Keratinocyte (primary cell): ENCODE data around the gene KLHL2. TPM values are rescaled to one million over a fixed set of nuclear protein-coding genes. Genes with fewer than 3 reads are reported as not detected.

ENCODE experiments used
- DNase-seq: peaks from one replicate; pipeline ENCODE4 v3.0.0-alpha.2; 2011; ENCODE audit warnings: low read depth, missing footprints, low spot score
- FAIRE-seq: peaks from 2 replicates; lab custom pipeline; 2011; peaks lifted over from hg19 to GRCh38; lab: Jason Lieb, UNC
- H2AFZ ChIP-seq: 2 replicates; pipeline ENCODE4 v1.6.0; 2012; ENCODE audit warnings: low read length, control low read depth, inconsistent platforms; ENCODE audit not compliant: control insufficient read depth
- H3K27ac ChIP-seq: 2 replicates; pipeline ENCODE4 v1.5.1; 2011; ENCODE audit warnings: low read length; ENCODE audit not compliant: control insufficient read depth, insufficient read depth
- H3K27me3 ChIP-seq: 3 replicates; pipeline ENCODE4 v1.6.0; 2011; ENCODE audit warnings: low read length; ENCODE audit not compliant: control insufficient read depth, insufficient read depth; ENCODE audit errors: extremely low read depth
- H3K36me3 ChIP-seq, 2 experiments: 2 replicates in 1 of 2; 3 replicates in 1 of 2; pipeline ENCODE4 v1.5.1; 2011; ENCODE audit warnings: low read length in 2 of 2, mild to moderate bottlenecking in 1 of 2; ENCODE audit not compliant: control insufficient read depth in 2 of 2, insufficient read depth in 2 of 2; ENCODE audit errors: extremely low read depth in 1 of 2
- H3K4me1 ChIP-seq: 3 replicates; pipeline ENCODE4 v1.5.1; 2011; ENCODE audit warnings: low read length; ENCODE audit not compliant: control insufficient read depth, insufficient read depth; ENCODE audit errors: extremely low read depth
- H3K4me2 ChIP-seq: 3 replicates; pipeline ENCODE4 v1.6.0; 2011; ENCODE audit warnings: low read depth, low read length; ENCODE audit not compliant: control insufficient read depth, insufficient read depth; ENCODE audit errors: extremely low read depth
- H3K4me3 ChIP-seq, 3 experiments: fragments of 200-600 bp in 1 of 3; sonication (generic) in 1 of 3; 2 replicates in 2 of 3; 3 replicates in 1 of 3; pipeline ENCODE4 v1.5.1; 2011 to 2016; ENCODE audit warnings: low read length in 3 of 3, mild to moderate bottlenecking in 3 of 3, control low read depth in 2 of 3, inconsistent platforms in 1 of 3, low read depth in 1 of 3, mixed read lengths in 1 of 3, mixed run types in 1 of 3, moderate library complexity in 1 of 3; ENCODE audit not compliant: control insufficient read depth in 2 of 3, insufficient read depth in 2 of 3; ENCODE audit errors: extremely low read depth in 1 of 3
- H3K79me2 ChIP-seq: 2 replicates; pipeline ENCODE4 v1.6.0; 2012; ENCODE audit warnings: low read length; ENCODE audit not compliant: control insufficient read depth, insufficient read depth
- H3K9ac ChIP-seq: 3 replicates; pipeline ENCODE4 v1.6.0; 2011; ENCODE audit warnings: low read length; ENCODE audit not compliant: control insufficient read depth, insufficient read depth; ENCODE audit errors: extremely low read depth
- H3K9me1 ChIP-seq: 3 replicates; pipeline ENCODE4 v1.6.0; 2011; ENCODE audit warnings: low read length; ENCODE audit not compliant: control insufficient read depth, insufficient read depth; ENCODE audit errors: extremely low read depth
- H3K9me3 ChIP-seq: 2 replicates; pipeline ENCODE4 v1.5.1; 2012; ENCODE audit warnings: low read depth, low read length; ENCODE audit not compliant: control insufficient read depth
- H4K20me1 ChIP-seq: 3 replicates; pipeline ENCODE4 v1.6.0; 2011; ENCODE audit warnings: low read length; ENCODE audit not compliant: control insufficient read depth, insufficient read depth; ENCODE audit errors: extremely low read depth
- CTCF ChIP-seq, 3 experiments: IDR thresholded peaks in 1 of 3; conservative IDR thresholded peaks in 1 of 3; optimal IDR thresholded peaks in 1 of 3; 2 replicates in 2 of 3; 3 replicates in 1 of 3; pipeline versions ENCODE3 to v1.5.1; 2011; ENCODE audit warnings: low read length in 3 of 3, mild to moderate bottlenecking in 3 of 3, moderate library complexity in 2 of 3, control low read depth in 1 of 3, inconsistent platforms in 1 of 3; ENCODE audit not compliant: insufficient read depth in 2 of 3; ENCODE audit errors: extremely low read depth in 1 of 3
- EZH2 ChIP-seq: IDR thresholded peaks from one replicate; pipeline ENCODE4 v1.6.1; 2012; ENCODE audit warnings: inconsistent platforms, mild to moderate bottlenecking, low read length, moderate library complexity
- dilution Hi-C: fragments of 300-500 bp; cut with MboI; formaldehyde crosslinking; loops from one replicate; pipeline ENCODE4 v1.7.0; 2020; ENCODE audit warnings: low sequenced_read_pairs; ENCODE audit not compliant: extremely low pct_ligation_motif_present
- polyA plus RNA-seq, 5 experiments: library from polyadenylated mRNA; depleted of rRNA in 3 of 5; stranded (reverse) in 3 of 5; stranded (forward) in 1 of 5; unstranded in 1 of 5; fragments of >200 nt; gene quantifications; 1 replicate in 1 of 5; 2 replicates in 3 of 5; 3 replicates in 1 of 5; pipeline versions ENCODE4 v1.2.1 to v1.2.3, GENCODE V29; 2011 to 2012; ENCODE audit warnings: missing spikeins in 2 of 5, low read depth in 1 of 5, low replicate concordance in 1 of 5

Gene KLHL2
- polyA plus RNA-seq, 1 donor (not counting 4 experiments of a cell fraction or from before 2014, with no cell fraction given) = 18.5 TPM

DNA sequence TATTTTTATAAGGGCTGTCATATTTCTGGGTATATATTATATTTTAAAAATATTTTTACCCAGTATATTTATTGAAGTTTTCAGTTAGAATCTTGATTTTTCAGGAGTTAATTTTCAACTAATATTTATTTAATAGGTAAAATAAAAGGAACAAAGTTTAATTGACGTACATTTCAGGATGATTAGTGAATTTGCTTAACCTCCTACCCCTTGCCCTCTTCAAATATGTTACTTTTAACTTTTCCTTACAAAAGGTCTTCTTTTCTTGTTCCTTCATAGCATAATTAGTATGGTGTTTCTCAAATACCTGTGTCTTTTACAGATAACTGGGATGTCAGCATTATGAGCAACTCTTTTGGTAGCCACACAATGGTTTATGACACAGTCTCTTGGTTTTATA, 95.3 kb downstream of the KLHL2 start:
- DNase-seq = no peak
- Histone ChIP-seq H3K79me2 (no peaks in the 10 kb centered on the region), H4K20me1 (no peaks in the 10 kb centered on the region), H2AFZ (no peak overlapping the region), H3K9me1 (no peaks in the 10 kb centered on the region), H3K4me3 (no peak overlapping the region), H3K9me3 (no peaks in the 10 kb centered on the region), H3K9ac (no peak overlapping the region), H3K27ac (no peak overlapping the region), H3K27me3 (no peaks in the 10 kb centered on the region), H3K4me1 (no peaks in the 10 kb centered on the region), H3K36me3 (peaks cover 3 to 4% of the 10 kb centered on the region in 2 experiments), H3K4me2 (no peak overlapping the region)
- TF ChIP-seq EZH2 = no peak
- no peak for TF ChIP-seq CTCF (optimal IDR thresholded peaks at IDR 0.05 in 1 of 3, IDR thresholded peaks at IDR 0.05 in 1 of 3, conservative IDR thresholded peaks at IDR 0.05 in 1 of 3; ENCODE audit: extremely low read depth in 1 of 3, insufficient read depth in 2 of 3, low read length in 3 of 3)
- dilution Hi-C loops = no loop called here
- FAIRE-seq = no peak

DNA sequence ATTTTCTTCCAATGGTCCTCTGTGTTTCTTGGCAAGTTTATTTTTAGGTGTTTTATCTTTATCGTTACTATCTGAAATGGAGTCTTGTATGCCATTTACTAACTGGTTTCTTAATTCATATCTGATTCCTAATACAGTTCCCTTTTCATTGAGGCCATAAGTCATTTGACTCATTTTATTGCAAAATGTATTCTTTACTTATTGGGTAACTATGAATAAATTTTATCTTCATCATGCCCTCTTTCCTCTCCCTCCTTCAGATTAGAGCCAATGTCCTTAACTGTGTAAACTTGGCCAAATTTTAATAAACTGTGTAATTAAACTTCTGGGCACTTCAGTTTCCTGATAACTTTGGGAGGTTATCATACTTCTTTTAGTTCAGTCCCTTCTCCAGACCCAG, 100.8 kb downstream of the KLHL2 start:
- Histone ChIP-seq H4K20me1 (no peaks in the 10 kb centered on the region), H3K36me3 (peaks cover 1 to 4% of the 10 kb centered on the region in 2 experiments), H3K4me3 (no peak overlapping the region), H3K9me1 (no peaks in the 10 kb centered on the region), H3K9me3 (no peaks in the 10 kb centered on the region), H3K27me3 (no peaks in the 10 kb centered on the region), H3K4me2 (peak overlapping the region; percentile 17), H3K4me1 (peaks cover 14% of the 10 kb centered on the region), H2AFZ (no peak overlapping the region), H3K27ac (peak overlapping the region; percentile 22), H3K9ac (no peak overlapping the region), H3K79me2 (no peaks in the 10 kb centered on the region)
- dilution Hi-C loops = no loop called here
- DNase-seq (no peak), FAIRE-seq (no peak)
- TF ChIP-seq EZH2 (no peak), CTCF (optimal IDR thresholded peaks at IDR 0.05 in 1 of 3, IDR thresholded peaks at IDR 0.05 in 1 of 3, conservative IDR thresholded peaks at IDR 0.05 in 1 of 3; ENCODE audit: extremely low read depth in 1 of 3, insufficient read depth in 2 of 3, low read length in 3 of 3) (no peak)
